NB4 (cell line): ENCODE measurements around the gene FLT1.

Source experiments
- DNase-seq: peaks from one replicate; pipeline ENCODE4 v3.0.0; 2010; ENCODE audit warnings: low read depth
- H3K4me3 ChIP-seq: one replicate; pipeline ENCODE4 v1.5.1; 2011; ENCODE audit warnings: mild to moderate bottlenecking, low read depth, low read length, moderate library complexity
- CTCF ChIP-seq: IDR thresholded peaks from one replicate; pipeline ENCODE4 v1.5.1; 2012; ENCODE audit warnings: low read depth, low read length
- MAX ChIP-seq: IDR thresholded peaks from 2 replicates; pipeline ENCODE4 v1.6.1; 2011; ENCODE audit warnings: low read depth, low read length
- MYC ChIP-seq: IDR thresholded peaks from 2 replicates; pipeline ENCODE4 v1.6.1; 2011; ENCODE audit warnings: low read depth, low read length
- POLR2A ChIP-seq: IDR thresholded peaks from 2 replicates; pipeline ENCODE4 v1.6.1; 2011; ENCODE audit warnings: mild to moderate bottlenecking; ENCODE audit not compliant: insufficient read length; ENCODE audit errors: extremely low read depth

Gene FLT1

GRCh38 chr13:28392896-28393505, 101.9 kb downstream of the FLT1 start:
- TF ChIP-seq MYC (no peak), POLR2A (no peak), CTCF (no peak), MAX (no peak)
- DNase-seq, result no peak
- no peak overlapping the region for H3K4me3 ChIP-seq

- no peak for DNase-seq
- TF ChIP-seq CTCF, result no peak
- no peak for TF ChIP-seq MAX
- TF ChIP-seq MYC, result no peak
- TF ChIP-seq POLR2A, result no peak
- no peak overlapping the region for H3K4me3 ChIP-seq
Measured at GRCh38 chr13:28392428-28392827, 102.5 kb downstream of the FLT1 start.

GRCh38 chr13:28387740-28388501, 107.0 kb downstream of the FLT1 start:
- no peak overlapping the region for H3K4me3 ChIP-seq
- no peak for DNase-seq
- TF ChIP-seq MAX, result no peak
- no peak for TF ChIP-seq POLR2A
- TF ChIP-seq CTCF, result no peak
- TF ChIP-seq MYC, result no peak

GRCh38 chr13:28385362-28385761, 109.6 kb downstream of the FLT1 start:
- TF ChIP-seq MAX (no peak), POLR2A (no peak), CTCF (no peak), MYC (no peak)
- DNase-seq, result no peak
- H3K4me3 ChIP-seq, result no peak overlapping the region

GRCh38 chr13:28384789-28385188, 110.1 kb downstream of the FLT1 start:
- no peak overlapping the region for H3K4me3 ChIP-seq
- DNase-seq, result no peak
- TF ChIP-seq POLR2A, result no peak
- no peak for TF ChIP-seq MYC

- DNase-seq, result no peak
- H3K4me3 ChIP-seq, result no peak overlapping the region
- TF ChIP-seq POLR2A (no peak), MYC (no peak), MAX (no peak), CTCF (no peak)
Measured at GRCh38 chr13:28380319-28380718, 114.6 kb downstream of the FLT1 start.
